Panc1 (cell line): ENCODE measurements around the gene PLXNA2. TPM values are rescaled to one million over a fixed set of nuclear protein-coding genes. Genes with fewer than 3 reads are reported as not detected.

ENCODE experiments used
- ATAC-seq: fragments of 200-7000 bp; cut with Tn5 transposase; 2 replicates; pipeline ENCODE4 v1.9.1; 2020; ENCODE audit warnings: mild to moderate bottlenecking, moderate library complexity
- BruUV-seq: library from RNA; stranded (reverse); fragments of 400-500 nt; replicated peaks from 2 replicates; lab custom pipeline; 2021; lab: Mats Ljungman, UMichigan
- CTCF ChIA-PET: fragments of 300-600 bp; sonication (Branson Sonifier 250); formaldehyde crosslinking; loops from one replicate; lab custom pipeline; 2022; ENCODE audit warnings: antibody characterized with exemption; lab: Charles Lee
- POLR2A ChIA-PET: fragments of 300-600 bp; sonication (Branson Sonifier 250); formaldehyde crosslinking; loops from one replicate; lab custom pipeline; 2022; ENCODE audit warnings: antibody characterized with exemption; lab: Charles Lee
- DNase-seq: peaks from one replicate; pipeline ENCODE4 v3.0.0-alpha.2; 2010; ENCODE audit warnings: low read depth, low spot score
- H3K27ac ChIP-seq: 2 replicates; pipeline ENCODE4 v1.5.1; 2011; ENCODE audit warnings: mild to moderate bottlenecking, low read length, inconsistent platforms
- H3K27me3 ChIP-seq: fragments of 200-500 bp; sonication (Bioruptor generic); 2 replicates; pipeline ENCODE4 v1.6.0; 2014; ENCODE audit warnings: low read length, inconsistent platforms; ENCODE audit not compliant: control insufficient read depth, insufficient read depth
- H3K36me3 ChIP-seq: fragments of 200-500 bp; sonication (Bioruptor generic); 2 replicates; pipeline ENCODE4 v1.5.1; 2014; ENCODE audit warnings: inconsistent platforms, mild to moderate bottlenecking, low read length, moderate library complexity; ENCODE audit not compliant: control insufficient read depth, insufficient read depth
- H3K4me1 ChIP-seq: 2 replicates; pipeline ENCODE4 v1.5.1; 2011; ENCODE audit warnings: inconsistent platforms, mild to moderate bottlenecking, low read length, moderate library complexity; ENCODE audit not compliant: control insufficient read depth, insufficient read depth
- H3K4me3 ChIP-seq, 2 experiments: 2 replicates each; pipeline ENCODE4 v1.5.1; 2011 to 2012; ENCODE audit warnings: low read depth in 2 of 2, low read length in 2 of 2, mild to moderate bottlenecking in 2 of 2, inconsistent platforms in 1 of 2, moderate library complexity in 1 of 2
- H3K9me3 ChIP-seq: fragments of 200-500 bp; sonication (Bioruptor generic); 2 replicates; pipeline ENCODE4 v1.5.1; 2014; ENCODE audit warnings: low read depth, mild to moderate bottlenecking, inconsistent platforms, low read length, moderate library complexity; ENCODE audit not compliant: control insufficient read depth, insufficient read depth
- POLR2AphosphoS5 ChIP-seq: IDR thresholded peaks from 2 replicates; pipeline ENCODE4 v1.6.1; 2012; ENCODE audit warnings: mild to moderate bottlenecking, low read depth, low read length, moderate library complexity
- REST ChIP-seq, 2 experiments: IDR thresholded peaks; 2 replicates each; pipeline ENCODE4 v1.6.1; 2011 to 2012; ENCODE audit warnings: low read depth in 2 of 2, control low read depth in 1 of 2, low read length in 1 of 2, mild to moderate bottlenecking in 1 of 2, moderate library complexity in 1 of 2; ENCODE audit not compliant: insufficient read depth in 1 of 2
- SIN3A ChIP-seq: IDR thresholded peaks from 2 replicates; pipeline ENCODE4 v1.6.1; 2012; ENCODE audit warnings: low read depth, mild to moderate bottlenecking, low read length, moderate library complexity, borderline replicate concordance; ENCODE audit not compliant: insufficient read depth
- TCF7L2 ChIP-seq: IDR thresholded peaks from 2 replicates; pipeline ENCODE4 v1.6.1; 2011; ENCODE audit warnings: mild to moderate bottlenecking, low read depth, low read length, inconsistent platforms
- in situ Hi-C: cut with HindIII; loops from 2 replicates; pipeline ENCODE4 v1.10.0; 2016; ENCODE audit warnings: low sequenced_read_pairs, low pct_unique_long_range_greater_than_20kb
- intact Hi-C: fragments of 100-400 bp; cut with micrococcal nuclease; formaldehyde crosslinking; loops from one replicate; pipeline ENCODE4 v1.10.0; 2022; ENCODE audit not compliant: unreplicated experiment
- total RNA-seq: library from RNA; stranded (reverse); gene quantifications from one replicate; pipeline ENCODE4 v1.2.1, GENCODE V29; 2021; ENCODE audit not compliant: unreplicated experiment
- TF ChIP-seq, protein P1 (sequence below): fragments of 450-650 bp; IDR thresholded peaks from 2 replicates; pipeline ENCODE4 v1.5.1; 2017; ENCODE audit warnings: mild to moderate bottlenecking

The PLXNA2 gene
- total RNA-seq, 1 experiment from 2014 or later: 0.98 TPM

GRCh38 chr1:208216806-208217205 lies 27.4 kb downstream of the PLXNA2 start:
- intact Hi-C loops (no loop called here), in situ Hi-C loops (no loop called here)
- no peaks in the 10 kb centered on the region for H3K36me3 ChIP-seq
- POLR2A ChIA-PET: no interaction called here
- no peaks in the 10 kb centered on the region for H3K4me1 ChIP-seq
- no peak for TF ChIP-seq SIN3A
- no peak for DNase-seq
- no peak for ATAC-seq
- no TSS peak for BruUV-seq
- no peaks in the 10 kb centered on the region for H3K27me3 ChIP-seq
- H3K9me3 ChIP-seq: no peaks in the 10 kb centered on the region
- H3K4me3 ChIP-seq: no peak overlapping the region
- CTCF ChIA-PET: no interaction called here
- no peak overlapping the region for H3K27ac ChIP-seq

- H3K27ac ChIP-seq: no peak overlapping the region
- in situ Hi-C loops (no loop called here), intact Hi-C loops (no loop called here)
- H3K4me1 ChIP-seq: no peaks in the 10 kb centered on the region
- ChIA-PET POLR2A (no interaction called here), CTCF (no interaction called here)
- H3K9me3 ChIP-seq: no peaks in the 10 kb centered on the region
- no peaks in the 10 kb centered on the region for H3K27me3 ChIP-seq
- TF ChIP-seq POLR2AphosphoS5: no peak
- TF ChIP-seq TCF7L2: no peak
- no peak for TF ChIP-seq SIN3A
- no peak for TF ChIP-seq REST (IDR thresholded peaks at IDR 0.05; ENCODE audit: insufficient read depth in 1 of 2, low read depth in 2 of 2, low read length in 1 of 2)
- TF ChIP-seq, protein P1, sequence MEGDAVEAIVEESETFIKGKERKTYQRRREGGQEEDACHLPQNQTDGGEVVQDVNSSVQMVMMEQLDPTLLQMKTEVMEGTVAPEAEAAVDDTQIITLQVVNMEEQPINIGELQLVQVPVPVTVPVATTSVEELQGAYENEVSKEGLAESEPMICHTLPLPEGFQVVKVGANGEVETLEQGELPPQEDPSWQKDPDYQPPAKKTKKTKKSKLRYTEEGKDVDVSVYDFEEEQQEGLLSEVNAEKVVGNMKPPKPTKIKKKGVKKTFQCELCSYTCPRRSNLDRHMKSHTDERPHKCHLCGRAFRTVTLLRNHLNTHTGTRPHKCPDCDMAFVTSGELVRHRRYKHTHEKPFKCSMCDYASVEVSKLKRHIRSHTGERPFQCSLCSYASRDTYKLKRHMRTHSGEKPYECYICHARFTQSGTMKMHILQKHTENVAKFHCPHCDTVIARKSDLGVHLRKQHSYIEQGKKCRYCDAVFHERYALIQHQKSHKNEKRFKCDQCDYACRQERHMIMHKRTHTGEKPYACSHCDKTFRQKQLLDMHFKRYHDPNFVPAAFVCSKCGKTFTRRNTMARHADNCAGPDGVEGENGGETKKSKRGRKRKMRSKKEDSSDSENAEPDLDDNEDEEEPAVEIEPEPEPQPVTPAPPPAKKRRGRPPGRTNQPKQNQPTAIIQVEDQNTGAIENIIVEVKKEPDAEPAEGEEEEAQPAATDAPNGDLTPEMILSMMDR: no peak
- BruUV-seq: no TSS peak
- ATAC-seq (no peak), DNase-seq (no peak)
- H3K4me3 ChIP-seq: no peak overlapping the region
- H3K36me3 ChIP-seq: no peaks in the 10 kb centered on the region
Measured at GRCh38 chr1:208216062-208216461, 28.1 kb downstream of the PLXNA2 start.

DNA sequence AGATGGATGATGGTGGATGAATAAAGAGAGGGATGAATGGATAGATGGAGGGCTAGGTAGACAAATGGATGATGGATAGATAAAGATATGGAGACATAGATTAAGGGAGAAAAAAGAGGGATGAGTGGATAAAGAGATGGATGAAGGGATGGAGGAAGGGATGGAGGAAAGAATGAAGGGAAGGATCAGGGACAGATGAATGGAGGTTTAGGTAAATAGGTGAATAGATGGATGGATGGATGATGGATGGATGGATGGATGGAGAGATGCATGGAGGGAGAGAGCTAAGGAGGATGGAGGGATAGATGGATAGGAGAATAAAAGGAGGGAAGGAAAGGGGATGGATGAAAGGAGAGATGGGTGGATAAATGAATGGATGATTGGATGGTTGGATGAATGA lies 28.8 kb downstream of the PLXNA2 start:
- in situ Hi-C loops (no loop called here), intact Hi-C loops (no loop called here)
- H3K27ac ChIP-seq: no peak overlapping the region
- CTCF ChIA-PET: no interaction called here
- POLR2A ChIA-PET: no interaction called here
- H3K9me3 ChIP-seq: no peaks in the 10 kb centered on the region
- TF ChIP-seq TCF7L2 (no peak), SIN3A (no peak), REST (IDR thresholded peaks at IDR 0.05; ENCODE audit: insufficient read depth in 1 of 2, low read depth in 2 of 2, low read length in 1 of 2) (no peak), POLR2AphosphoS5 (no peak)
- TF ChIP-seq, protein P1: no peak
- no peaks in the 10 kb centered on the region for H3K27me3 ChIP-seq
- DNase-seq: no peak
- no peak for ATAC-seq
- no TSS peak for BruUV-seq
- no peaks in the 10 kb centered on the region for H3K36me3 ChIP-seq
- no peaks in the 10 kb centered on the region for H3K4me1 ChIP-seq
- no peak overlapping the region for H3K4me3 ChIP-seq
